ENCODE measurements around the gene F10.
"Not testable (repeated sequence)": the region's sequence is repeated elsewhere in the genome, so short reads cannot be mapped to it uniquely, and the experiment has no call there.

Gene F10

DNA sequence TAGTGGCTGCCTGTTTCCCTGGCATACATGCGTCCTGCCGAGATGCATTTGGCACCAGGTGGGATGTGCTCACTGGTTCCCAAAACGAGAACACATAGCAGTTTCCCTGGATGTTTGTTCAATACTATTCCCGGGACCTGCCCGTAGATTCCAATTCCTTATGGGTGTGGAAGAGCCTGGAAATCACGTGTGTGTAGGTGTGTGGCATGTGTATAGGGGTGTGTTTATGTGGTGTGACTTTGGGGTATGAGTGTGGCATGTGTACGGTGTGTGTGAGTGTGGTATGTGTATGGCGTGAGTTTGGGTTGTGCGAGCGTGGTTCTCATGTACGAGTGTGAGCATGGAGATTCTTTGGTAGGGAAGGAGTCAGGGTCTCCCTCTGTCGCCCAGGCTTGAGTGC is 19.9 kb upstream of the F10 start:
- DNase-seq = no peak

DNA sequence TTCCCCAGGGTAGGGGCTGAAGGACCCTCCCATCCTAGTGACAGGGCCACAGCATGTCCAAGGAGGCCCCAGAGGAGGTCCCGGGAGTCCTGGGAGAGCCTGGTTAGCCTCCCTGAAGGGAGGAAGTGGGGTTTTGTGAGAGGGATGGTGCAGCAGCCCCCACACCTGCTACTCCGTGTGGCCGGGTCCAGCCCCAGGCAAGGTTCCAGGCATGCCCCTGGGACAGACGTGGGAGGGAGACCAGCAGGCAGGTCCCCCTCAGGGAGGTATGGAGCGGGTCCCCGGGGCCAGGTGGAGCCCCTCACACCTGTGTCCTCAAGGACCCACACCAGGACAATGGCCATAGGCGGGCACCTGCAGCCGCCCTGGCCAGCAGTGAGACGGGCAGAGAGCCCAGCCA is 19.0 kb upstream of the F10 start:
- no peak for DNase-seq

DNA sequence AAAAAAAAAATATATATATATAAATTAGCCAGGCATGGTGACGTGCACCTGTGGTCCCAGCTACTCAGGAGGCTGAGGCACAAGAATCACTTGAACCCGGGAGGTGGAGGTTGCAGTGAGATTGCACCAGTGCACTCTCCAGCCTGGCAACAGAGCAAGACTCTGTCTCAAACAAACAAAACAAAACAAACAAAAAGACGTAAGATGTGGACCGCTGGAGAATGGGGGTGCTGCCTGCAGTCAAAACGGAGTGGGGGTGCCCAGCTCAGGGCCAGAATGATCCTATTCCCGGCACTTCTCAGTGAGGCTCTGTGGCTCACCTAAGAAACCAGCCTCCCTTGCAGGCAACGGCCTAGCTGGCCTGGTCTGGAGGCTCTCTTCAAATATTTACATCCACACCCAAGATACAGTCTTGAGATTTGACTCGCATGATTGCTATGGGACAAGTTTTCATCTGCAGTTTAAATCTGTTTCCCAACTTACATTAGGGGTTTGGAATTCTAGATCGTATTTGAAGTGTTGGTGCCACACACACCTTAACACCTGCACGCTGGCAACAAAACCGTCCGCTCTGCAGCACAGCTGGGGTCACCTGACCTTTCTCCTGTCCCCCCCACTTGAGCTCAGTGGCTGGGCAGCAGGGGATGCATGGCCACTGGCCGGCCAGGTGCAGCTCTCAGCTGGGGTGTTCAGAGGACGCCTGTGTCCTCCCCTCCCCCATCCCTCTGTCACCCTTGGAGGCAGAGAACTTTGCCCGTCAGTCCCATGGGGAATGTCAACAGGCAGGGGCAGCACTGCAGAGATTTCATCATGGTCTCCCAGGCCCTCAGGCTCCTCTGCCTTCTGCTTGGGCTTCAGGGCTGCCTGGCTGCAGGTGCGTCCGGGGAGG is 17.3 kb upstream of the F10 start, which contains the start of gene F7:
F7 (plus strand) TSS at position 760 of the 889 bp plus-strand sequence; CDS start at position 811, 51 bp downstream.
- no peak for DNase-seq

DNA sequence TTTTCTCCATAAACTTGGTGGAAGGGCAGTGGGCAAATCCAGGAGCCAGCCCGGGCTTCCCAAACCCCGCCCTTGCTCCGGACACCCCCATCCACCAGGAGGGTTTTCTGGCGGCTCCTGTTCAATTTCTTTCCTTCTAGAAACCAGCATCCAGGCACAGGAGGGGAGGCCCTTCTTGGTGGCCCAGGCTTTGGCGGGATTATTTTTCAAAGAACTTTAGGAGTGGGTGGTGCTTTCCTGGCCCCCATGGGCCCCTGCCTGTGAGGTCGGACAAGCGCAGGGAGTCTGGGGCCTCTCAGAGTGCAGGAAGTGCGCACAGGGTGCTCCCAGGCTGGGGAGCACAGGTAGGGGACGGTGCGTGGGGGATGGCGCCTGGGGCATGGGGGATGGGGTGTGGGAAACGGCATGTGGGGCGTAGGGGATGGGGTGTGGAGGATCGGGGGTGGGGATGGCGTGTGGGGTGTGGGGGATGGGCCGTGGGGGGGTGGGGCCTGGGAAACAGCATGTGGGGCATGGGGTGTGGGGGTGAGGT is 16.6 kb upstream of the F10 start:
- no peak for DNase-seq

DNA sequence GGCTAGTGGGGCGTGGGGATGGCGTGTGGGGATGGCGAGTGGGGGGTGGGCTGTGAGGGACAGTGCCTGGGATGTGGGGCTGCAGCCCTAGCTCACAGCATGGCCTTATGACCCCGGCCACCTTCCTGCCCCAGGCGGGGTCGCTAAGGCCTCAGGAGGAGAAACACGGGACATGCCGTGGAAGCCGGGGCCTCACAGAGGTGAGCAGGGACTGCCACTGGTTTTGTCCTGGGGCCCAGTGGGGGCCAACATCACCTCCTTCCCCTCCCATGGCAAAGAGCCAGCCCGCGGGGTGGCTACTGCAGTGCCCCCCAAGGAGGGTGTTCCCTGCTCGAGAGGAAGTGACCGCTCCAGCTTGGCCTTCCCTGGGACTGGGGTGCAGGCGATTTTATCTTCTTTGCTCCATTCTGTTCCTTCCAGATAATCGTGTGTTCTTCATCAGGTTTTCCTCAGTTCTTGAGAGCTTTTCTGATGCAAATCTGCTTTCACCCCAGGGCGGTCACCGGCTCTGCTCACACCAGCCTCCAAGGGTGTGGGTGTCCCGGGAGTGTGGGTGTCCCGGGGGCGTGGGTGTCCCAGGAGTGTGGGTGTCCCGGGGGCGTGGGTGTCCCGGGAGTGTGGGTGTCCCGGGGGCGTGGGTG is 15.8 kb upstream of the F10 start:
- no peak for DNase-seq

DNA sequence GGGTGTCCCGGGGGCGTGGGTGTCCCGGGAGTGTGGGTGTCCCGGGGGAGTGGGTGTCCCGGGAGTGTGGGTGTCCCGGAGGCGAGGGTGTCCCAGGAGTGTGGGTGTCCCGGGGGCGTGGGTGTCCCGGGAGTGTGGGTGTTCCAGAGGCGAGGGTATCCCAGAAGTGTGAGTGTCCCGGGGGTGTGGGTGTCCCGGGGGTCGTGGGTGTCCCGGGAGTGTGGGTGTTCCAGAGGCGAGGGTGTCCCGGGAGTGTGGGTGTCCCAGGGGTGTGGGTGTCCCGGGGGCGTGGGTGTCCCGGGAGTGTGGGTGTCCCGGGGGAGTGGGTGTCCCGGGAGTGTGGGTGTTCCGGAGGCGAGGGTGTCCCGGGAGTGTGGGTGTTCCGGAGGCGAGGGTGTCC is 14.1 kb upstream of the F10 start:
- DNase-seq = not testable (repeated sequence)

DNA sequence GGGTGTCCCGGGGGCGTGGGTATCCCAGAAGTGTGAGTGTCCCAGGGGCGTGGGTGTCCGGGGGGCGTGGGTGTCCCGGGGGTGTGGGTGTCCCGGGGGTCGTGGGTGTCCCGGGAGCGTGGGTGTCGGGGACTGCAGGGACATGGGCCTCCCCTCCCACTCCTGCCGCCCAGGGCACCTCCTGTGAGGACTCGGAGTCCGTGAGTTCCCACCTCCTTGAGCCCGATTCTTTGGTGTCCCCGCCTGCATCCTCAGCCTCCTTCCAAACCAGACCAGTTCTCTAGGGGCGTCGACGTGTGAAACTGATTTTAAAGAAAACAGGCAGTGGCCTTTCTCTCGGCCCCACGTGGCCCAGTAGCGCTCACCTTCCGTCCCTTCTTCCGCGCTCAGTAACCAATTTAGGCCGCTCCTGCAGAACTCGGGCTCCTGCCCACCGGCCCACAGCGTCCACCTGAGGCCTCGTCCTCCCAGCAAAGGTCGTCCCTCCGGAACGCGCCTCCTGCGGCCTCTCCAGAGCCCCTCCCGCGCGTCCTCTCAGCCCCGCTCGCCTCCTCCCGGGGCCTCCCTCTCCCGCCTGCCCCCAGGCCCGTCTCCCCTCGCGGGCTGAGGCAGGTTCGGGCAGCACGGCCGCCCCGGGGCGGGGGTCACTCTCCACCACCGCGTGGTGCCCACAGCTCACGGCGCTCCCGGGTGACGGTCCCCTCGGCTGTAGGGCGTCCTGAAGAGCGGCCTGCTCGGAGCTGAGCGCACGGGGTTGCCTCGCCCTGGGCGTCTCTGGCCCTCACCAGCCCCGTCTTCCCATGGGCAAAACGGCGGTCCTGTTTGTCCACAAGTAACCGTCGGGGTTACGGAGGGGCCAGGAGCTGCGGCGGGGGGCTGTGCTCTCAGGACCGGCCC is 13.2 kb upstream of the F10 start:
- DNase-seq = no peak

DNA sequence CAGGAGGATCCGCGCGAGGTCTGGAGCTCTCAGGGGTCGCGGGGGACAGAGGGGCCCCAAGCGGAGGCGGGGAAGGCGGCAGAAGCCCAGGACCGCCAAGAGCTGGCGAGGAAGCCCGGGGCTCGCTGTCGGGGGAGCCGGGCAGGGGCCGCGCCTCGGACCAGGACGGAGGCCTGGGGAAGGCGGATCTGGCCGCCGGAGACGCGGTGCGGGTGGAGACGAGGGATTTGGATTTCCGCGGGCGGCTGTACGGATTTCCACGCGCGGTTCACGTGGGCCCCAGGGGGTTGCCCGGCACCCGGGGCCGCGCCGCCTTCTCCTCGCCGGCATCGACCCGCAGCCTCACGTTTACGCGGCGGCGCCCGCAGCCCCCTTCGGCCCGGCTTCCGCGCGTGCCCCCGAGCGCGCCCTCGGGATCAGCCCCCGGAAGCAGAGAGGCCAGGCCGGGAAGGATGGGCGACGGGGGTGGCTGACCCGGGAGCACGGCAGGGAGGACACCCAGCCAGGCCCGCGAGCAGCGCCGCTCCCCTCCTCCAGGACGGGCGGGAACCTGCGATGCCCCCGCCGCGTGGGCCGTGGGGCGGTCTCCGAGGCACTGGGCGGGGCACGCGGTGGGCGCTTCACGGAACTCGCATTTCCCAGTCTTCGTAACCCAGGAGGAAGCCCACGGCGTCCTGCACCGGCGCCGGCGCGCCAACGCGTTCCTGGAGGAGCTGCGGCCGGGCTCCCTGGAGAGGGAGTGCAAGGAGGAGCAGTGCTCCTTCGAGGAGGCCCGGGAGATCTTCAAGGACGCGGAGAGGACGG is 12.3 kb upstream of the F10 start:
- DNase-seq = peak; percentile 49

DNA sequence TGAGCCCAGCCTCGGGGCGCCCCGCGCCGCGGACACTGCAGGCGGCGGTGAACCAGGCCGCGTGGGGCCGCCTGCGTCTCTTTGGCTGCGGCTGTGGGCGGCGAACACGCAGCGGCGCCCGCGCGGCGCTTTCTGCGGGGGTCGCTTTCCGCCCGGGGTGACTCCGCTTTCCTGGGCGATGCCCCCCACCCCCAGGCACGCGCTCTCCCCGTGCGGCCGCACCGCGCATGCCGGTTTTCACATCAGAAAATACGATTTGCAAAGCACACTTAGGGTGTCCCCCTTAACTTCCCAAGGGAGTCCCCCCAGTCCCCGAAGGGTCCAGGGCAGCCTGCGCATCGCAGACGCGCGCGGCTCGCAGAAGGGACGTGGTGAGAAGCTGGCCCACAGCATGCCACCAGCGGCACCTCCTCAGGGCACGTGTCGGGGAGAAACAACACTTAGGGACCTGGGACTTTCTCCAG is 11.7 kb upstream of the F10 start:
- no peak for DNase-seq

DNA sequence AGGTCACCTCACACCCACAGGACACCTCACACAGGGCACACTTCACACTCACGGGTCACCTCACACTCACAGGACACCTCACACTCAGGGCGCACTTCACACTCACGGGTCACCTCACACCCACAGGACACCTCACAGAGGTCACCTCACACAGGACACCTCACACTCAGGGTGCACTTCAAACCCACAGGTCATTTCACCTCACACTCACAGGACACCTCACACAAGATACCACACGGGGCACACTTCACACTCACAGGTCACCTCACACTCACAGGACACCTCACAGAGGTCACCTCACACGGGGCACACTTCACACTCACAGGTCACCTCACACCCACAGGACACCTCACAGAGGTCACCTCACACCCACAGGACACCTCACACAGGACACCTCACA is 10.8 kb upstream of the F10 start:
- DNase-seq = not testable (repeated sequence)

DNA sequence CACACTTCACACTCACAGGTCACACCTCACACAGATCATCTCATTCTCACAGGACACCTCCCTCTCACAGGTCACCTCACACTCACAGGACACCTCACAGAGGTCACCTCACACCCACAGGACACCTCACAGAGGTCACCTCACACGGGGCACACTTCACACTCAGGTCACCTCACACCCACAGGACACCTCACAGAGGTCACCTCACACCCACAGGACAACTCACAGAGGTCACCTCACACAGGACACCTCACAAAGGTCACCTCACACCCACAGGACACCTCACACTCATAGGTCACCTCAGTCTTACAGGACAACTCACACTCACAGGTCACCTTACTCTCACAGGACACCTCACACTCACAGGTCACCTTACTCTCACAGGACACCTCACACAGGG is 10.1 kb upstream of the F10 start:
- not testable (repeated sequence) for DNase-seq

DNA sequence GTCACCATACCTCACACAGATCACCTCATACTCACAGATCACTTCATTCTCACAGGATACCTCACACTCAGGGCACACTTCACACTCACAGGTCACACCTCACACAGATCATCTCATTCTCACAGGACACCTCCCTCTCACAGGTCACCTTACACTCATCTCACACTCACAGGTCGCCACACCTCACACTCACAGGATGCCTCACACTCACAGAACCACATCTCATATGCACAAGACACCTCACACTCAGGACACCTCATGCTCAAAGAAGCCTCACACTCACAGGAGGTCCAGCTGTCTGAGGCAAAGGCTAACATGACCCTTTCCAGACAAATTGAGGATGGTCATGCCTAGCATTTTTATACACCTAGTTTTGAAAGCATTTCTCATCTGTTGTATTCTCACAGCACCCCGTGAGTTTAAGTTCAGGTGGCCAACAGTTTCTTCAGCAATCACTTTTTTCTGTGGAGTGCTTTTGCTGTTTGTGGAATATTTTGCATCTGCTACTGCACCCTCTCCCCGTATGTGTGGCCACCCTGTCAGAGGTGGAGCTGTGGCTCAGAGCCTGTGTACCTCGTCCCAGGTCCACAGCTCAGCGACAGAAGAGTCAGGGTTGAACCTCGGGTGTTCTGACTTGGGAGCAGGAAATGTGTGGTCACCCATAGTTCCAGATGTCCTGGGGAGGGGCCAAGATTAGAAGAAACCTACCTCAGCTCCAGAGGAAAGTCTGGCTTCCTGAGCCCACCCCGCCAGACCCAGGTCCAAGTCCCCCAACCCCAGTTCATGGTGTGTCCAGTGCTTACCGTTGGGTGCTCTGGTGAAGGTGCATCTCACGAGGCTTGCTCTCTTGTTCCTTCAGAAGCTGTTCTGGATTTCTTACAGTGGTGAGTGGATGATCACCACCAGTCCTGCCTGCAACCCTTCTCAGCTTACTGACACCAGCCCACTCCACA is 9.4 kb upstream of the F10 start:
- no peak for DNase-seq

DNA sequence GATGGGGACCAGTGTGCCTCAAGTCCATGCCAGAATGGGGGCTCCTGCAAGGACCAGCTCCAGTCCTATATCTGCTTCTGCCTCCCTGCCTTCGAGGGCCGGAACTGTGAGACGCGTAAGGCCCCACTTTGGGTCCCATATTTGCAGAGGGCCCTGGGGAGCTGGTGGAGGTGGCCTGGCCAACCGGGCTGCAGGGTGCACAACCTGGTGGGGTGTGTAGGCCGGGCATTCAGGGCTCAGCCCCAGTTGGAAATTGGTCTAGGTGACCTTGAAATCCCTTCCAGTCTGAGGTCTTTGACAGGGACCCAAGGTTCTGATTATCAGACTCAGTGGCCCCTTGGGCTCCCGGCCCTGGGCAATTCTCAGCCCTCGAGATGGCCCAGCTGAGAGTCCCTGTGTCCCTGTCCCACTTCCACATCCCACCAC is 8.7 kb upstream of the F10 start:
- no peak for DNase-seq

DNA sequence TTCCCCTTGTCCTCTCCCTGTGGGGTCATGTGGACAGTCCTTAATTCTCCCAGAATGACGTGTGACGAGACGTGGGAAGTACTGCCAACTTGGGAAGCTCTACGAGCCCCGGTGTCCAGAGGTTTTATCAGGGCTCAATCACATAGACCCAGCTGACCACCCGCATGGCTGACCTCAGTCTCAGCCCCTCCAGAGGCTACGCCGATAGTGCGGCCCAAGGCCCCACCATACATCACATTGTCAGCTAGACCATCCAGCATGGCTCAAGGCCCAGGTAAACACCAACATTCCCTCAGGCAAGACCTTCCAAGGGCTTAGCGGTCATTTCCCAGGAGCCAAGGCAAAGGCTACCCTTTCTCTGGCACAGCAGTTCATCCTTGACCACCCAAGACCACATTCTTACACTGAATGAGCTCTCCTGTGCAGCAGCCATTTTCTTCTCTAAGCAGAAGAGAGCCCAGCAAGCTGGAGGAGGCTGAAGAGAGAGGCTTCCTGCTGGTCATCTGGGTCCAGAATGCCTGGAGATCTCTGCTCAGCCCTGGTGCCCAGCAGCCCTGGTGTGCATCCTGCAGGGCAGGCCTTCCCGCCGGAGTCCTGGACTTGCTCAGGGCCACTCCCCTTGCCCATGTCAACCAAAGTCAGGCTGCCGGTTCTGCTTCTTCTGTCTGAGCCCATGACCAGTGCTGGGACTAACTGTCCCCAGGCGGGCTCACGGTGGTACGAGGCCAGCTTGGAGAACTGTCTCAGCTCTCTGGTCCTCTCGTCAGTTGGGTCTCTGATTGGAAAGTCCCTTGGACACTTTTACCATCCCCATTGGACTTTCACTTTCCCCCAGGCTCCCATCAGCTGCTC is 7.9 kb upstream of the F10 start:
- DNase-seq = no peak

DNA sequence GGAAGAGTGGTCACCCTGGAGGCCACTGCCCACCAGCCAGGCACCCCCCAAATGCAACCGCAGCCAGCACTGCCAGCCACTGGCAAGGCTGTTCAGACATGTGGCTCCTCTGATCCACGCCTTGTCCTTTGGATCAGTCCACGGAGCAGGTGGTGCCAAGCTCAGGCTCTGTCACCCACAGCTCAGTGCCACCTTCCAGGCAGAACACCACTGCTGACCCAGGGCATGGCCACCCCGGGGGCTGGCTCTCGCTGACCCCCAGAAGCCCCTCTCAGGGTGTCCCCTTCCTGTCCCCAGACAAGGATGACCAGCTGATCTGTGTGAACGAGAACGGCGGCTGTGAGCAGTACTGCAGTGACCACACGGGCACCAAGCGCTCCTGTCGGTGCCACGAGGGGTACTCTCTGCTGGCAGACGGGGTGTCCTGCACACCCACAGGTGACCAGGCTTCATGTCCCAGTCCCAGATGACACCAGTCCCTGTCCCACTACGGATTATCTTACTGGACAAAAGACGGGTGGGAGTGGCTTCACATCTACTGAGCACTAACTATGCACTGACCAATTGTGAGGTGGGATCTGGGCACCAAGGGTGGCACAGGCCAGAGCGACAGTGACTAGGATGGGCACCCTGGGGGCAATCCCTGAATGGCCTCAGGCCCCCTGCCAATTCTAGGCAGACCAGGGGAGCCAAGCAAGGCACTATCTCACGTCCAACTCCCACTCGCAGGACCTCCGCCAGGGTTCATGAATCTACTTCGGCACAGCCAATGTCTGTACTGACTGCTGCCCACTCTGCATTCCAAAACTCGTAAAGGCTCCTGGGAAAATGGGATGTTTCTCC is 7.0 kb upstream of the F10 start:
- DNase-seq = no peak

DNA sequence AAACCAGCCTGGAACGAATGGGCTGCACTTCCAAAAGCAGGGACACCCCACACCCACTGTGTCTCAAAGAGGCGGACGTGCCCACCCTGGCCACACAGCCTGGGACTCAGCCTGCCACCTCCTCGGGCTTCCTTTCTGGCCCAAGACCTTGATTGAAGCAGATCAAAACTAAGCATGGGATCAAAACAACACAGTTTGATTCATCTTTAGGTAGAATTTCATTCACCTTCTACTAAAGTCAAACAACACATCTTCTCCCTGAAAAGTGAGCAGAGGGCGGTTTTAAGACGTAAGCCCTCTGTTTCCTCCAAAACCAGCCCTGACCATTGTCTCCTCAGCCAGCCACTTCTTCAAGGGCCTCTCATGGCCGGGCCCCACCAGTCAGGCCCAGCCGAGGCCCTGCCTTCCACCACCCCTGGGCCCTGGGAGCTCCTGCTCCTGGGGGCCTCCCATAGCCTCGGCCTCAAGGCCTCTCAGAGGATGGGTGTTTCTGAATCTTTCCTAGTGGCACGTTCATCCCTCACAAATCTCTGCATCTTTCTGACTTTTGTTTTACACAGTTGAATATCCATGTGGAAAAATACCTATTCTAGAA is 6.3 kb upstream of the F10 start:
- DNase-seq = no peak

DNA sequence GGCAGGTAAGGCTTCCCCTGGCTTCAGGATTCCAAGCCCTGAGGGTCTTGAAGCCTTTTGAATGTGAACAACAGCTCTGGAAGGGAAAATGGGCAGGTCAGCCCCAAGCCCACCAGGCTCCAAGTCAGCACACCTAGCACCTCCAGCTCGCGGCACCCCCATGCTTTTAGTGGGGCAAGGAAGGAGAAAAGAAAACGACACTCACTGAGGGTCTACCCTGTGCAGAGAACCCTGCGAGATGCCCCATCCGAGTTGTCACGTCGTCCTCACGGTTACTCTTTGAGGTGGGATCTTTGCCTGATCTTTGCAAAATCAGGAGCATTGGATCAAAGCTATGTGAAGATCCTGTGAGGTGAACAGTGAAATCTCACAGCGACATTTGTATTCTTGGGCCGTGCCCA is 5.7 kb upstream of the F10 start:
- no peak for DNase-seq

DNA sequence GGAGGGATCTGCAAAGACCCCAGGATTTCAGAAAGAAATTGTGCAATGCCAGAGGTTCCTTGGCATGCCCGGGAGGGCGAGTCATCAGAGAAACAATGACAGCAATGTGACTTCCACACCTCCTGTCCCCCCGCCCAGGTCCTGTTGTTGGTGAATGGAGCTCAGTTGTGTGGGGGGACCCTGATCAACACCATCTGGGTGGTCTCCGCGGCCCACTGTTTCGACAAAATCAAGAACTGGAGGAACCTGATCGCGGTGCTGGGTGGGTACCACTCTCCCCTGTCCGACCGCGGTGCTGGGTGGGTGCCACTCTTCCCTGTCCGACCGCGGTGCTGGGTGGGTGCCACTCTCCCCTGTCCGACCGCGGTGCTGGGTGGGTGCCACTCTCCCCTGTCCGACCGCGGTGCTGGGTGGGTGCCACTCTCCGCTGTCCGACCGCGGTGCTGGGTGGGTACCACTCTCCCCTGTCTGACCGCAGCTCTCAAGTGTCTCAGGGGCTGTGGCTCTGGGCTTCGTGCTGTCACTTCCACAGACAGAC is 5.2 kb upstream of the F10 start:
- DNase-seq = no peak
